NCI-H82 treated with DMSO at 0.1 percent for 48 hours (cell line): Measurements from ENCODE around the gene NOL9.
A peak's percentile ranks its signal among the peaks of the same experiment; 100 is the strongest.
"Not testable (repeated sequence)": the region's sequence is repeated elsewhere in the genome, so short reads cannot be mapped to it uniquely, and the experiment has no call there.

Experiments used
- DNase-seq: peaks from one replicate; lab custom pipeline; 2025; ENCODE audit not compliant: unreplicated experiment; lab: John Stamatoyannopoulos, UW

The NOL9 gene

GRCh38 chr1:6554031-6554906, at the start of gene NOL9:
Gene NOL9, minus strand, starts transcription at chr1:6554513. Its CDS starts 11 bp downstream, at chr1:6554502.
- DNase-seq, result peak; percentile 74

GRCh38 chr1:6603238-6603914, 49.1 kb upstream of the NOL9 start:
- DNase-seq, result no peak

- peak; percentile 25 for DNase-seq
Measured at GRCh38 chr1:6602669-6603237, 48.4 kb upstream of the NOL9 start, which contains the start of gene KLHL21. Gene KLHL21, minus strand, starts transcription at chr1:6602869. Its CDS starts 52 bp downstream, at chr1:6602817.

- DNase-seq, result no peak
Measured at GRCh38 chr1:6601923-6602668, 47.8 kb upstream of the NOL9 start.

- DNase-seq, result no peak
Measured at GRCh38 chr1:6601049-6601922, 47.0 kb upstream of the NOL9 start.

- no peak for DNase-seq
Measured at GRCh38 chr1:6600410-6601048, 46.2 kb upstream of the NOL9 start.

GRCh38 chr1:6599991-6600390, 45.7 kb upstream of the NOL9 start:
- not testable (repeated sequence) for DNase-seq

- no peak for DNase-seq
Measured at GRCh38 chr1:6599141-6599975, 45.0 kb upstream of the NOL9 start.

- no peak for DNase-seq
Measured at GRCh38 chr1:6597777-6598131, 43.4 kb upstream of the NOL9 start.

- DNase-seq, result no peak
Measured at GRCh38 chr1:6596886-6597776, 42.8 kb upstream of the NOL9 start.

GRCh38 chr1:6596351-6596750, 42.0 kb upstream of the NOL9 start:
- no peak for DNase-seq

- no peak for DNase-seq
Measured at GRCh38 chr1:6594977-6595740, 40.8 kb upstream of the NOL9 start.

GRCh38 chr1:6593810-6594209, 39.5 kb upstream of the NOL9 start:
- DNase-seq, result no peak

- no peak for DNase-seq
Measured at GRCh38 chr1:6592865-6593593, 38.7 kb upstream of the NOL9 start.

GRCh38 chr1:6592441-6592840, 38.1 kb upstream of the NOL9 start:
- DNase-seq, result no peak

GRCh38 chr1:6591644-6592043, 37.3 kb upstream of the NOL9 start:
- DNase-seq, result no peak

GRCh38 chr1:6591222-6591621, 36.9 kb upstream of the NOL9 start:
- no peak for DNase-seq
